Kidney capillary endothelial cell (primary cell): ENCODE results near the gene PTPRO.
A peak's percentile ranks its signal among the peaks of the same experiment; 100 is the strongest.

Source experiments
- DNase-seq: peaks from one replicate; pipeline ENCODE4 v3.0.0-alpha.2; 2018; ENCODE audit warnings: low spot score

The PTPRO gene

GRCh38 chr12:15446807-15447206 is 124.5 kb downstream of the PTPRO start:
- DNase-seq: no peak

GRCh38 chr12:15453613-15454012 is 131.3 kb downstream of the PTPRO start:
- DNase-seq: no peak

- no peak for DNase-seq
Measured at GRCh38 chr12:15458008-15458407, 135.7 kb downstream of the PTPRO start.

GRCh38 chr12:15468911-15469310 is 146.6 kb downstream of the PTPRO start:
- no peak for DNase-seq

GRCh38 chr12:15469356-15469755 is 147.0 kb downstream of the PTPRO start:
- DNase-seq: no peak

GRCh38 chr12:15472036-15472435 is 149.7 kb downstream of the PTPRO start:
- no peak for DNase-seq

- no peak for DNase-seq
Measured at GRCh38 chr12:15474766-15475165, 152.5 kb downstream of the PTPRO start.

- DNase-seq: no peak
Measured at GRCh38 chr12:15477761-15478160, 155.5 kb downstream of the PTPRO start.

- DNase-seq: no peak
Measured at GRCh38 chr12:15481846-15482245, 159.5 kb downstream of the PTPRO start.

- no peak for DNase-seq
Measured at GRCh38 chr12:15485466-15485865, 163.2 kb downstream of the PTPRO start.

GRCh38 chr12:15486859-15487258 is 164.6 kb downstream of the PTPRO start:
- no peak for DNase-seq

GRCh38 chr12:15488481-15488880 is 166.2 kb downstream of the PTPRO start:
- DNase-seq: no peak

GRCh38 chr12:15494329-15495046 is 172.2 kb downstream of the PTPRO start:
- no peak for DNase-seq

GRCh38 chr12:15495746-15496145 is 173.4 kb downstream of the PTPRO start:
- DNase-seq: no peak

- DNase-seq: no peak
Measured at GRCh38 chr12:15496738-15497137, 174.4 kb downstream of the PTPRO start.

- DNase-seq: no peak
Measured at GRCh38 chr12:15497671-15498292, 175.5 kb downstream of the PTPRO start.

- DNase-seq: no peak
Measured at GRCh38 chr12:15502211-15502610, 179.9 kb downstream of the PTPRO start.

- DNase-seq: no peak
Measured at GRCh38 chr12:15505616-15506015, 183.3 kb downstream of the PTPRO start.

GRCh38 chr12:15515010-15515409 is 192.7 kb downstream of the PTPRO start:
- no peak for DNase-seq

GRCh38 chr12:15520083-15520482 is 197.8 kb downstream of the PTPRO start:
- DNase-seq: no peak

GRCh38 chr12:15520844-15521243 is 198.5 kb downstream of the PTPRO start:
- DNase-seq: no peak

- DNase-seq: peak; percentile 53
Measured at GRCh38 chr12:15522574-15523187, 200.4 kb downstream of the PTPRO start.

- DNase-seq: peak; percentile 30
Measured at GRCh38 chr12:15525441-15525840, 203.1 kb downstream of the PTPRO start.
